Neural crest cell (in vitro differentiated cells): ENCODE data around the gene CDS1. TPM values are rescaled to one million over a fixed set of nuclear protein-coding genes. Genes with fewer than 3 reads are reported as not detected.

Experiments used
- DNase-seq: peaks from one replicate; pipeline ENCODE4 v3.0.0; 2021; ENCODE audit warnings: low read depth, mixed read lengths, low spot score
- H3K27ac Mint-ChIP-seq: one replicate; pipeline ENCODE4 v1.8.0; 2021; ENCODE audit warnings: mild to moderate bottlenecking, mixed read lengths; ENCODE audit not compliant: unreplicated experiment
- H3K27me3 Mint-ChIP-seq: 2 replicates; pipeline ENCODE4 v1.8.0; 2021; ENCODE audit warnings: low read depth, mild to moderate bottlenecking, mixed read lengths
- H3K36me3 Mint-ChIP-seq: 2 replicates; pipeline ENCODE4 v1.8.0; 2021; ENCODE audit warnings: low read depth, mild to moderate bottlenecking, mixed read lengths
- H3K4me1 Mint-ChIP-seq: 2 replicates; pipeline ENCODE4 v1.8.0; 2021; ENCODE audit warnings: mixed read lengths
- H3K4me3 Mint-ChIP-seq: one replicate; pipeline ENCODE4 v1.8.0; 2021; ENCODE audit warnings: mild to moderate bottlenecking, mixed read lengths
- H3K9me3 Mint-ChIP-seq: 2 replicates; pipeline ENCODE4 v1.8.0; 2021; ENCODE audit warnings: mixed read lengths
- CTCF ChIP-seq: fragments of 200-600 bp; sonication (generic); conservative IDR thresholded peaks from 2 replicates; pipeline ENCODE4 v1.5.0; 2021; ENCODE audit warnings: antibody characterized with exemption, mild to moderate bottlenecking
- total RNA-seq: library from RNA; stranded (reverse); gene quantifications from 2 replicates; pipeline ENCODE4 v1.2.1, GENCODE V29; 2021

CDS1 gene
- total RNA-seq, 1 donor from 2014 or later, result 1.1 TPM

GRCh38 chr4:84614891-84615290, 32.0 kb downstream of the CDS1 start:
- no peaks in the 10 kb centered on the region for H3K4me1 Mint-ChIP-seq
- no peaks in the 10 kb centered on the region for H3K27me3 Mint-ChIP-seq
- TF ChIP-seq CTCF, result no peak
- H3K4me3 Mint-ChIP-seq, result no peak overlapping the region
- H3K36me3 Mint-ChIP-seq, result no peaks in the 10 kb centered on the region
- H3K27ac Mint-ChIP-seq, result no peak overlapping the region
- no peaks in the 10 kb centered on the region for H3K9me3 Mint-ChIP-seq
- no peak for DNase-seq

GRCh38 chr4:84615355-84615754, 32.4 kb downstream of the CDS1 start:
- DNase-seq, result no peak
- Mint-ChIP-seq H3K27me3 (no peaks in the 10 kb centered on the region), H3K36me3 (no peaks in the 10 kb centered on the region), H3K27ac (no peak overlapping the region), H3K9me3 (no peaks in the 10 kb centered on the region), H3K4me3 (no peak overlapping the region), H3K4me1 (no peaks in the 10 kb centered on the region)
- TF ChIP-seq CTCF, result no peak

GRCh38 chr4:84622959-84623358, 40.0 kb downstream of the CDS1 start:
- no peak overlapping the region for H3K27ac Mint-ChIP-seq
- H3K4me3 Mint-ChIP-seq, result no peak overlapping the region

GRCh38 chr4:84623661-84624060, 40.7 kb downstream of the CDS1 start:
- no peak for TF ChIP-seq CTCF
- H3K27ac Mint-ChIP-seq, result no peak overlapping the region
- H3K9me3 Mint-ChIP-seq, result no peaks in the 10 kb centered on the region
- H3K4me3 Mint-ChIP-seq, result no peak overlapping the region
- H3K36me3 Mint-ChIP-seq, result no peaks in the 10 kb centered on the region
- no peak for DNase-seq
- no peaks in the 10 kb centered on the region for H3K4me1 Mint-ChIP-seq
- no peaks in the 10 kb centered on the region for H3K27me3 Mint-ChIP-seq

More at GRCh38 chr4:84622959-84623358, 40.0 kb downstream of the CDS1 start:
- no peaks in the 10 kb centered on the region for H3K27me3 Mint-ChIP-seq
- H3K9me3 Mint-ChIP-seq, result no peaks in the 10 kb centered on the region
- no peaks in the 10 kb centered on the region for H3K36me3 Mint-ChIP-seq
- H3K4me1 Mint-ChIP-seq, result no peaks in the 10 kb centered on the region
- TF ChIP-seq CTCF, result no peak
- no peak for DNase-seq

- no peak overlapping the region for H3K27ac Mint-ChIP-seq
- DNase-seq, result no peak
- H3K36me3 Mint-ChIP-seq, result no peaks in the 10 kb centered on the region
- no peaks in the 10 kb centered on the region for H3K9me3 Mint-ChIP-seq
- TF ChIP-seq CTCF, result no peak
- H3K4me1 Mint-ChIP-seq, result no peaks in the 10 kb centered on the region
- H3K27me3 Mint-ChIP-seq, result no peaks in the 10 kb centered on the region
- H3K4me3 Mint-ChIP-seq, result no peak overlapping the region
Observed at GRCh38 chr4:84626673-84627072, 43.7 kb downstream of the CDS1 start.

- DNase-seq, result no peak
- H3K4me3 Mint-ChIP-seq, result no peak overlapping the region
- H3K27ac Mint-ChIP-seq, result no peak overlapping the region
- no peaks in the 10 kb centered on the region for H3K36me3 Mint-ChIP-seq
- no peaks in the 10 kb centered on the region for H3K9me3 Mint-ChIP-seq
- H3K27me3 Mint-ChIP-seq, result no peaks in the 10 kb centered on the region
- TF ChIP-seq CTCF, result no peak
- no peaks in the 10 kb centered on the region for H3K4me1 Mint-ChIP-seq
Observed at GRCh38 chr4:84631573-84631972, 48.6 kb downstream of the CDS1 start.
